Measurements from ENCODE around the gene SRGAP3. TPM values are rescaled to one million over a fixed set of nuclear protein-coding genes. Genes with fewer than 3 reads are reported as not detected.

The SRGAP3 gene
- total and polyA plus RNA-seq, 7 donors, result 0.69 to 7.7 (median 5.8) TPM

- no peak for DNase-seq
- H3K9me3 ChIP-seq, result no peaks in the 10 kb centered on the region
- intact Hi-C loops (cut with DNase I), result no loop called here
- no peaks in the 10 kb centered on the region for H3K4me1 ChIP-seq
- H3K36me3 ChIP-seq, result no peaks in the 10 kb centered on the region
- no peak overlapping the region for H3K4me3 ChIP-seq
- WGBS, 2 donors, result 74 to 80% methylated on average over 5 of the region's 5 CpGs
- H3K27ac ChIP-seq, result no peak overlapping the region
- TF ChIP-seq POLR2A (IDR thresholded peaks at IDR 0.05) (no peak), EP300 (IDR thresholded peaks at IDR 0.05) (no peak), POLR2AphosphoS5 (IDR thresholded peaks at IDR 0.05) (no peak), CTCF (IDR thresholded peaks at IDR 0.05) (no peak)
- H3K27me3 ChIP-seq, result no peaks in the 10 kb centered on the region
Measured at GRCh38 chr3:9213019-9213634, 36.3 kb downstream of the SRGAP3 start.

DNA sequence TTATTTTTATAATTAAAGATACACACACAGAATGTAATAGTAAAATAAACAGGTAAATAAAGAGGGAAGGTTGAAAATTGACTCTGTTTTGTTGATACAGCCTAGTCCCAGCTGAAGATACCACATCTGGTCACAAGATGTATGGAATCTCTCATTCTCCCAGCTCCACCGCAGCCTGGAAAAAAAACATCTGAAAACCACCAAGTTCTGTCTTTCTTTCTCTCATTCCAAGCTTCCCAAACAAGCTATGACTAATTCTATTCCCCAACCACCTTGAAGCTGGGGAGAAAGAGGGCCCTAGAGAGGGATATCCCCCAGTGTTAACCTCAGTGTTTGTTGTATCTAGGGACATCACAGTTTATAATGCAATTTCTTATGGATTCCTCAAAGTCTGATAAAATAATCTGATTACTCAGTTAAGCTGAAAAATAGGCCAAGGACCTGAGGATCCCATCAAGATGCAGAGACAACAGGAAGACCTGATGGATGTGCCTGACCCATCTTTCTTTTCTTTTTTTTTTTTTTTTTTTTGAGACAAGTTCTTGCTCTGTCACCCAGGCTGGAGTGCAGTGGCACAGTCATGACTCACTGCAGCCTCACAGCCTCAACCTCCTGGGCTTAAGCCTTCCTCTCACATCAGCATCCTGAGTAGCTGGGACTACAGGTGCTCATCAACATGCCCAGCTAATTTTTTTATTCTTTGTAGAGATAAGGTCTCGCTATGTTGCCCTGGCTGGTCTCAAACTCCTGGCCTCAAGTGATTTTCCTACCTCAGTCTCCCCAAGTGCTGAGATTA lies 38.1 kb downstream of the SRGAP3 start:
- H3K27ac ChIP-seq, result no peak overlapping the region
- H3K4me3 ChIP-seq, result no peak overlapping the region
- H3K4me1 ChIP-seq, result no peaks in the 10 kb centered on the region
- H3K27me3 ChIP-seq, result no peaks in the 10 kb centered on the region
- DNase-seq, result no peak
- intact Hi-C loops (cut with DNase I), result no loop called here
- H3K36me3 ChIP-seq, result no peaks in the 10 kb centered on the region
- H3K9me3 ChIP-seq, result no peaks in the 10 kb centered on the region
- WGBS, 2 donors, result 90 to 91% methylated on average over 2 of the region's 2 CpGs
- TF ChIP-seq EP300 (IDR thresholded peaks at IDR 0.05), result no peak
- no peak for TF ChIP-seq POLR2AphosphoS5 (IDR thresholded peaks at IDR 0.05)
- no peak for TF ChIP-seq CTCF (IDR thresholded peaks at IDR 0.05)
- TF ChIP-seq POLR2A (IDR thresholded peaks at IDR 0.05), result no peak

DNA sequence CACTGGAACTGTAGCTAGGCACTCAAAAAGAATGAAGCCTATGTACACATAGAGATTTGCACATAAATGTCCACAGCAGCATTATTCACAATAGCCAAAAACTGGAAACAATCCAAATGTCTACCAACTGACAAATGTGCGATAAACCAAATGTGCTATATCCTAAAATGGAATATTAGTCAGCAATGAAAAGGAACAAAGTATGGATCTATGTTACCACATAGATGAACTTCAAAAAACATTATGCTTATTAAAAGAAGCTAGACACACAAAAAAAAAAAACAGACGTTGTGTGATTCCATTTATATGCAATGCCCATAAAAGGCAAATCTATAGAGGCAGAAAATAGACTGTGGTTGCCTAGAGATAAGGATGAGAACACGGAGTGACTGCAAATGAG lies 39.7 kb downstream of the SRGAP3 start:
- no peak for TF ChIP-seq CTCF (IDR thresholded peaks at IDR 0.05)
- no peak for TF ChIP-seq POLR2AphosphoS5 (IDR thresholded peaks at IDR 0.05)
- TF ChIP-seq EP300 (IDR thresholded peaks at IDR 0.05), result no peak
- no peak for TF ChIP-seq POLR2A (IDR thresholded peaks at IDR 0.05)
- Histone ChIP-seq H3K4me3 (no peak overlapping the region), H3K9me3 (no peaks in the 10 kb centered on the region), H3K4me1 (no peaks in the 10 kb centered on the region), H3K27ac (no peak overlapping the region), H3K27me3 (no peaks in the 10 kb centered on the region), H3K36me3 (no peaks in the 10 kb centered on the region)
- 89 to 94% methylated on average over 3 of the region's 3 CpGs for WGBS, 2 donors
- no peak for DNase-seq
- intact Hi-C loops (cut with DNase I), result no loop called here

- 85 to 91% methylated on average over 2 of the region's 2 CpGs for WGBS, 2 donors
- Histone ChIP-seq H3K36me3 (no peaks in the 10 kb centered on the region), H3K27ac (no peak overlapping the region), H3K27me3 (no peaks in the 10 kb centered on the region), H3K4me1 (no peaks in the 10 kb centered on the region), H3K9me3 (no peaks in the 10 kb centered on the region), H3K4me3 (no peak overlapping the region)
- TF ChIP-seq POLR2AphosphoS5 (IDR thresholded peaks at IDR 0.05) (no peak), EP300 (IDR thresholded peaks at IDR 0.05) (no peak), CTCF (IDR thresholded peaks at IDR 0.05) (no peak), POLR2A (IDR thresholded peaks at IDR 0.05) (no peak)
- no peak for DNase-seq
- intact Hi-C loops (cut with DNase I), result no loop called here
Measured at GRCh38 chr3:9208605-9209152, 40.8 kb downstream of the SRGAP3 start.
